B cell (primary cell): Measurements from ENCODE around the gene JAG2.

ENCODE experiments used
- EZH2 ChIP-seq: IDR thresholded peaks from 2 replicates; pipeline ENCODE4 v1.6.1; 2012; ENCODE audit warnings: borderline replicate concordance, low read depth, mild to moderate bottlenecking, moderate library complexity, low read length; ENCODE audit not compliant: insufficient read depth, poor library complexity, severe bottlenecking
- TF ChIP-seq, protein P1 (sequence below): fragments of 200-600 bp; IDR thresholded peaks from one replicate; pipeline ENCODE4 v1.8.0; 2022; ENCODE audit warnings: antibody characterized with exemption, mild to moderate bottlenecking

DNA sequence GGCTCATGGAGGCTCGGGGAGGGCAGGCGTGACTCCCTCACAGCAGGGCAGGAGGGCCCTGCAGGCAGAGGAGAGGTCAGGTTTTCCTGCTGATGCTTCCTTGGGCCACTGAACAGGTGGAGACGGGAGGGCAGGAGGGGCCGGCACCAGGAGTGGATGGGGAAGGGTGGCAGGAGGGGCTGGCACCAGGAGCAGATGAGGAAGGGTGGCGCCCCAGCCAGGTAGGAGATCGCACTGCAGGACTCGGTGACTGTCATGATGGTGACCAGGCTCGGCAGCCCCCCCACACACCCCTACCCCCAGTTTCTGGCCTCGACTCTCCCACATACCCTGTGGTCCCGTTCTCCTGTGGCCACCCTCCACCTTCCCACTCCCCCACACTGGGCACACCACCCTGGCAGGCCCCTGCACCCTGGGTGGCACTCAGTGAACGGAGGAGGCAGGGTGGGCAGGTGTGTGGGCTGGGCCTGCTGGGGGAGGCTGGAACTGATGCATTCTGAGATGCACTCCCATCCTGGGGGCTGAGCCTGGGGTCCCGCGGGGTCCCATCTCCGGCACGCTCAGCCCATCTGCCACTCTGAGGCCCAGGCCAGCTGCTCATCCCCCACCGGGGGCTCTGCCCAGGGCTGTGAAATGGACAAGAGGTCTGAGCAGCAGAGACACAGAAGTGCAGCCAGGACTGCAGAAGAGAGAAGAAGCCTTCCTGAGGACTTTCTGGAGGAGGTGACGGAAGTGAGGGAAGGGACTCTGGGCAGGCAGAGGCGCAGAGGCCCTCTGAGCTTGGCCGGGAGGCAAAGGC lies 9.7 kb upstream of the JAG2 start:
- TF ChIP-seq, protein P1, sequence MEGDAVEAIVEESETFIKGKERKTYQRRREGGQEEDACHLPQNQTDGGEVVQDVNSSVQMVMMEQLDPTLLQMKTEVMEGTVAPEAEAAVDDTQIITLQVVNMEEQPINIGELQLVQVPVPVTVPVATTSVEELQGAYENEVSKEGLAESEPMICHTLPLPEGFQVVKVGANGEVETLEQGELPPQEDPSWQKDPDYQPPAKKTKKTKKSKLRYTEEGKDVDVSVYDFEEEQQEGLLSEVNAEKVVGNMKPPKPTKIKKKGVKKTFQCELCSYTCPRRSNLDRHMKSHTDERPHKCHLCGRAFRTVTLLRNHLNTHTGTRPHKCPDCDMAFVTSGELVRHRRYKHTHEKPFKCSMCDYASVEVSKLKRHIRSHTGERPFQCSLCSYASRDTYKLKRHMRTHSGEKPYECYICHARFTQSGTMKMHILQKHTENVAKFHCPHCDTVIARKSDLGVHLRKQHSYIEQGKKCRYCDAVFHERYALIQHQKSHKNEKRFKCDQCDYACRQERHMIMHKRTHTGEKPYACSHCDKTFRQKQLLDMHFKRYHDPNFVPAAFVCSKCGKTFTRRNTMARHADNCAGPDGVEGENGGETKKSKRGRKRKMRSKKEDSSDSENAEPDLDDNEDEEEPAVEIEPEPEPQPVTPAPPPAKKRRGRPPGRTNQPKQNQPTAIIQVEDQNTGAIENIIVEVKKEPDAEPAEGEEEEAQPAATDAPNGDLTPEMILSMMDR: no peak
- no peak for TF ChIP-seq EZH2
